HEK293T (cell line): ENCODE results near the gene URB1.

ENCODE experiments used
- CTCF ChIA-PET: fragments of 350-600 bp; formaldehyde crosslinking; extraction: SDS; loops from one replicate; lab custom pipeline; 2021; ENCODE audit warnings: antibody characterized with exemption, inconsistent platforms; lab: Yijun Ruan, JAX
- POLR2A ChIA-PET: fragments of 350-600 bp; formaldehyde crosslinking; extraction: SDS; loops from one replicate; lab custom pipeline; 2020; ENCODE audit warnings: antibody characterized with exemption, inconsistent platforms; lab: Yijun Ruan, JAX
- DNase-seq: peaks from one replicate; pipeline ENCODE4 v3.0.0; 2012; ENCODE audit warnings: mixed read lengths; ENCODE audit errors: extremely low spot score
- ARNT ChIP-seq: fragments of 450-650 bp; IDR thresholded peaks from 2 replicates; pipeline ENCODE4 v1.6.1; 2017; ENCODE audit warnings: mild to moderate bottlenecking
- BHLHE40 ChIP-seq: fragments of 450-650 bp; IDR thresholded peaks from 2 replicates; pipeline ENCODE4 v1.6.1; 2016; ENCODE audit warnings: mild to moderate bottlenecking, moderate library complexity, borderline replicate concordance
- CTBP1 ChIP-seq: fragments of 450-650 bp; IDR thresholded peaks from 2 replicates; pipeline ENCODE4 v1.6.1; 2016; ENCODE audit warnings: borderline replicate concordance
- ELF4 ChIP-seq: fragments of 450-650 bp; IDR thresholded peaks from 2 replicates; pipeline ENCODE4 v1.6.1; 2017; ENCODE audit warnings: antibody characterized with exemption
- FOXA1 ChIP-seq: fragments of 450-650 bp; IDR thresholded peaks from 2 replicates; pipeline ENCODE4 v1.6.1; 2016; ENCODE audit warnings: mild to moderate bottlenecking
- FOXK2 ChIP-seq: fragments of 450-650 bp; IDR thresholded peaks from 2 replicates; pipeline ENCODE4 v1.6.1; 2016; ENCODE audit warnings: mild to moderate bottlenecking
- FOXM1 ChIP-seq: fragments of 450-650 bp; IDR thresholded peaks from 2 replicates; pipeline ENCODE4 v1.6.1; 2017; ENCODE audit warnings: mild to moderate bottlenecking, borderline replicate concordance
- HDGF ChIP-seq: fragments of 450-650 bp; IDR thresholded peaks from 2 replicates; pipeline ENCODE4 v1.6.1; 2017; ENCODE audit warnings: antibody characterized with exemption, borderline replicate concordance
- L3MBTL2 ChIP-seq: fragments of 450-650 bp; conservative IDR thresholded peaks from 2 replicates; pipeline ENCODE4 v1.6.1; 2016; ENCODE audit warnings: mild to moderate bottlenecking
- LEF1 ChIP-seq: fragments of 450-650 bp; IDR thresholded peaks from 2 replicates; pipeline ENCODE4 v1.6.1; 2017; ENCODE audit warnings: mild to moderate bottlenecking, borderline replicate concordance
- NFRKB ChIP-seq: fragments of 450-650 bp; IDR thresholded peaks from 2 replicates; pipeline ENCODE4 v1.6.1; 2016; ENCODE audit warnings: mild to moderate bottlenecking, moderate library complexity
- SP1 ChIP-seq: fragments of 450-650 bp; IDR thresholded peaks from 2 replicates; pipeline ENCODE4 v1.6.1; 2017
- SUZ12 ChIP-seq: fragments of 450-650 bp; IDR thresholded peaks from 2 replicates; pipeline ENCODE4 v1.6.1; 2016; ENCODE audit warnings: mild to moderate bottlenecking
- TARDBP ChIP-seq: fragments of 450-650 bp; IDR thresholded peaks from 2 replicates; pipeline ENCODE4 v1.6.1; 2016
- ZNF384 ChIP-seq: fragments of 450-650 bp; IDR thresholded peaks from 2 replicates; pipeline ENCODE4 v1.6.1; 2016
- TF ChIP-seq, protein P1 (sequence below): fragments of 450-650 bp; IDR thresholded peaks from 2 replicates; pipeline ENCODE4 v1.6.1; 2016

The URB1 gene

DNA sequence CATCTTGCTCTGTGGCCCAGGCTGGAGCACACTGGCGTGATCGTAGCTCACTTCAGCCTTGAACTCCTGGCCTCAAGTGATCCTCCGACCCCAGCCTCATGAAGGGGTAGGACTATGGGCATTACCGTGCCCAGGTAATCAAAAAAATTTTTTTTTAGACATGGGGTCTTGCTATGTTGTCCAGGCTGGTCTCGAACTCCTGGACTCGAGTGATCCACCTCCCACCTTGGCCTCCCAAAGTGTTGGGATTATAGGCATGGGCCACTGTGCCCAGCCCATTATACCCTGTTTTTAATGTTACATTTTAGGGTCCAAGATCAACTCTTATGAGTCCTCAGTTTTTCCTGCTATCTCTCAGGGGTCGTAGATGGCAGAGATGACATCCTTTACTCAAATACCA, 87.8 kb downstream of the URB1 start:
- TF ChIP-seq CTBP1 (no peak), L3MBTL2 (no peak), ARNT (no peak), ELF4 (no peak)
- POLR2A ChIA-PET: no interaction called here
- DNase-seq: no peak
- CTCF ChIA-PET: no interaction called here

DNA sequence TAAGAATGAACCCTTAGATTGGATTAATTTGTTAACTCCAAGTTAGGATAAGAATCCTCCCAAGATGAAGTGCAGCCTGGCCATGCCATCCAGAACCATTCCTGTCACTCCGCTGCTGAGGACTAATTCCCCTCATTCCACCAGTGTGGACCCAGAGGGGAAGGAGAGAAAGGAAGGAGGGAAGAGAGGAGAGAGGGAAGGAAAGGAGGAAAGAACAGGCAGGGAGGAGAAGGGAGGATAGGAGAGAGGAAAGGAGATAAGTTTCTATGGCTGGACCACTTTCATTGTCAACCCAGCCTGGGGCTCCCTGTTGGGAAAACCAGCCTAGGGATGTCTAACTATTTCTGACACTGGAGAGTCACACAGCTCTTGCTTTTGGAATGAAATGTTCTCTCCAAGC, 89.4 kb downstream of the URB1 start:
- CTCF ChIA-PET: no interaction called here
- POLR2A ChIA-PET: no interaction called here
- no peak for DNase-seq
- TF ChIP-seq ARNT (no peak), ZNF384 (no peak), L3MBTL2 (no peak), LEF1 (no peak), BHLHE40 (no peak), CTBP1 (no peak), SUZ12 (no peak), SP1 (no peak), HDGF (no peak)

DNA sequence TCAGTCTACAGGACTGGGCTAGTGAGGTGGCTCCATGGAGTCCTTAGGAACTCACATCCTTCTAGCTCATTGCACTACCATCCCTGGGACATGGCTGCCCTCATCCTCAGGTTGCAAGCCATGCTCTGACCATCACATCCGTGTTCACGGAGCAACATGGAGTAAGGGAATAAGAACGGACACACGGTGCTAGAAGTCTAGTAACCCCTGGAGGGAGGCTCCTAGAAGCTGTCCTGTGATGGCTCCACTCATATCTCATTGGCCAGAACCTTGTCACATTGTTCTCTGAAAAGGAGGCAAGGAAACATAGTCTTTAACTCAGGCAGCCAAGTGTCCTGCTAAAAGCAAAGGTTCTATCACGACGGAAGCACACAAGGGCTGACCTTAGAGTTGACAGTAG, 90.3 kb downstream of the URB1 start:
- TF ChIP-seq NFRKB (no peak), FOXK2 (no peak), SP1 (no peak), L3MBTL2 (no peak), ARNT (no peak)
- POLR2A ChIA-PET: no interaction called here
- CTCF ChIA-PET: no interaction called here
- DNase-seq: no peak

DNA sequence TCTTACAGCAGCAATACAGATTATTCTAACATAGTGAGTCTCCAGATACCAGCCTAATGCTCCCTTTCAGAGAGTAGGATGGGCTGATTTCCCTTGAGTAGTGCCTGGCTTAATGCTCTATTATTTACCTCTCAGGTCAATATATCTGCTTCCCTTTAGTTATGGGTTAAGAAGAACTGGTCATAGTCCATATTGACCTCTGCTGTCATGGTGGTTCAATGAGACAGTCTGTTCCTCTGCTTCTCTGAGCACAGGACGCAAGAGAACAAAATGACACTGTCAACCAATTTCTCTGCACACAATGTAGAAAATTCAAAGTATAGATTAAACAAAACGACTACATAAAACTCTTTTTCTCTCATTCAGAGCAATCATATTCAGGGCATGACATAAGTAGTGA, 91.2 kb downstream of the URB1 start:
- CTCF ChIA-PET: no interaction called here
- POLR2A ChIA-PET: no interaction called here
- no peak for DNase-seq
- TF ChIP-seq SUZ12 (no peak), FOXA1 (no peak), ZNF384 (no peak), SP1 (no peak), HDGF (no peak), LEF1 (no peak), ARNT (no peak), CTBP1 (no peak), NFRKB (no peak), L3MBTL2 (no peak), ELF4 (no peak), FOXM1 (no peak), TARDBP (no peak), FOXK2 (no peak), BHLHE40 (no peak)
- TF ChIP-seq, protein P1, sequence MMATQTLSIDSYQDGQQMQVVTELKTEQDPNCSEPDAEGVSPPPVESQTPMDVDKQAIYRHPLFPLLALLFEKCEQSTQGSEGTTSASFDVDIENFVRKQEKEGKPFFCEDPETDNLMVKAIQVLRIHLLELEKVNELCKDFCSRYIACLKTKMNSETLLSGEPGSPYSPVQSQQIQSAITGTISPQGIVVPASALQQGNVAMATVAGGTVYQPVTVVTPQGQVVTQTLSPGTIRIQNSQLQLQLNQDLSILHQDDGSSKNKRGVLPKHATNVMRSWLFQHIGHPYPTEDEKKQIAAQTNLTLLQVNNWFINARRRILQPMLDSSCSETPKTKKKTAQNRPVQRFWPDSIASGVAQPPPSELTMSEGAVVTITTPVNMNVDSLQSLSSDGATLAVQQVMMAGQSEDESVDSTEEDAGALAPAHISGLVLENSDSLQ: no peak

DNA sequence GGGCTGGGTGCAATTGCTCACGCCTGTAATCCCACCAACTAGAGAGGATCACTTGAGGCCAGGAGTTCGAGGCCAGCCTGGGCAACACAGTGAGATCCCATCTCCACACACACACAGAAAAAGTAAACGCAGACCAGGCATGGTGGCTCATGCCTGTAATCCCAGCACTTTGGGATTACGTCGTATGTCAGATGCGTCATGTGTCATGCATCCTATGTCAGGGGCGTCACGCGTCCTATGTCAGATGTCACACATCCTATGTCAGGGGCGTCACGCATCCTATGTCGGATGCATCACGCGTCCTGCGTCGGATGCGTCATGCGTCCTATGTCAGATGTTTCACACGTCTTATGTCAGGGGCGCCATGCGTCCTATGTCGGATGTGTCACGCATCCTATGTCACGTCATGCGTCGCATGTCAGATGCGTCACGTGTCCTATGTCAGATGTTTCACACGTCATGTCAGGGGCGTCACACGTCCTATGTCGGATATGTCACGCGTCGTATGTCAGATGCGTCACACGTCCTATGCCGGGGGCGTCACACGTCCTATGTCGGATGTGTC, 92.6 kb downstream of the URB1 start:
- DNase-seq: no peak
- ChIA-PET POLR2A (no interaction called here), CTCF (no interaction called here)
- TF ChIP-seq, protein P1: no peak
- TF ChIP-seq L3MBTL2: no peak
- no peak for TF ChIP-seq BHLHE40
- no peak for TF ChIP-seq SUZ12
- no peak for TF ChIP-seq FOXK2
- TF ChIP-seq FOXM1: no peak
- no peak for TF ChIP-seq LEF1
- TF ChIP-seq ELF4: no peak

DNA sequence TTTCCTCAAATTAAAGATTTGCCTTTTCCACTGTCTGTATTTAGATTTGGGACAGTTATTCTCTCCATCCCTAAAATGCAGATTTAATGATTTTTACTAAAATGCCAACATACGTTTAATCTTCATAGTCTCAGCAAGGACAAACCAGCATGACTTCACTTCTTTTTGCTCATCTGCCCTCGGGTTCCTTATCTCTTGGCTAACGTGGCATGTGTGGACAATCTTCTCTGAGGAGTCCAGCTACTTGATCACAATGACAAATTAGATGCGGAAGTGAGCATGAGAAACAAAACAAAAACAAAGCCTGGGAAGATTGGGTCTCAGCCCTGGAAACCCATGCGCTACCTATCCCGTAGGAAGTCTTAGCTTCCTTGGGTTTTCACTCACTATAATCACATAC, 93.1 kb downstream of the URB1 start:
- TF ChIP-seq TARDBP (no peak), ARNT (no peak), HDGF (no peak), ELF4 (no peak), ZNF384 (no peak), NFRKB (no peak), SUZ12 (no peak), L3MBTL2 (no peak), CTBP1 (no peak), SP1 (no peak), FOXM1 (no peak), LEF1 (no peak), BHLHE40 (no peak), FOXA1 (no peak), FOXK2 (no peak)
- TF ChIP-seq, protein P1: no peak
- POLR2A ChIA-PET: no interaction called here
- CTCF ChIA-PET: no interaction called here
- no peak for DNase-seq

DNA sequence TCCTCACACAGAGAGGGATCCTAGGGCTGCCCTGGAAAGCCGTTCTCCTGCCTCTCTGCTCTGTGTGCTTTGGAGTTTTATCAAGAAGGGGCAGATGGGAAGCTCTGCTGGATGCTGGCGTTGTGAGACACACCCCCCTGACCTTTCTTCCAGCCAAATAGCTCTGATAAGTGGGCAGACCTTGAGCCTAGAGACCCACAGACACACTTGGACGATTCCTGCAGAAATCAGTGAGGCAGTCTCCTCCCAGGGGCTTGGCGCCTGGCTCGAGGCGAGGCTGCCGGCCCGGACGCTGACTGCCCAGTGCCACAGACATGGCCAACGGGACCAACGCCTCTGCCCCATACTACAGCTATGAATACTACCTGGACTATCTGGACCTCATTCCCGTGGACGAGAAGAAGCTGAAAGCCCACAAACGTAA, 94.1 kb downstream of the URB1 start, which contains the start of gene MRAP:
Gene MRAP (plus strand): TSS at position 198 of the 424 bp plus-strand sequence. CDS start 117 bp downstream, at position 315.
- CTCF ChIA-PET: no interaction called here
- POLR2A ChIA-PET: no interaction called here

More for the DNA sequence above, 94.1 kb downstream of the URB1 start, which contains the start of gene MRAP:
- DNase-seq: no peak
- TF ChIP-seq, protein P1: no peak
- no peak for TF ChIP-seq CTBP1
- TF ChIP-seq FOXM1: no peak
- TF ChIP-seq BHLHE40: no peak
- no peak for TF ChIP-seq HDGF
- TF ChIP-seq NFRKB: no peak
- no peak for TF ChIP-seq LEF1
- no peak for TF ChIP-seq ZNF384
- TF ChIP-seq L3MBTL2: no peak
- no peak for TF ChIP-seq SUZ12
- no peak for TF ChIP-seq ELF4
- no peak for TF ChIP-seq TARDBP
- TF ChIP-seq ARNT: no peak
- no peak for TF ChIP-seq FOXA1
- no peak for TF ChIP-seq FOXK2
